Neural progenitor cell (in vitro differentiated cells): ENCODE data around the gene MACROD2.

ENCODE experiments used
- EZH2 ChIP-seq: fragments of 200-600 bp; sonication (generic); IDR thresholded peaks from 2 replicates; pipeline ENCODE4 v1.6.1; 2017; ENCODE audit warnings: antibody characterized with exemption, mild to moderate bottlenecking, moderate library complexity
- EZH2phosphoT487 ChIP-seq: fragments of 200-600 bp; sonication (generic); IDR thresholded peaks from 2 replicates; pipeline ENCODE4 v1.6.1; 2017; ENCODE audit warnings: antibody characterized with exemption
- TF ChIP-seq, protein P1 (sequence below): fragments of 200-600 bp; sonication (generic); IDR thresholded peaks from 2 replicates; pipeline ENCODE4 v1.5.1; 2017; ENCODE audit warnings: antibody characterized with exemption, mild to moderate bottlenecking

- TF ChIP-seq EZH2phosphoT487 (no peak), EZH2 (no peak)
- TF ChIP-seq, protein P1, sequence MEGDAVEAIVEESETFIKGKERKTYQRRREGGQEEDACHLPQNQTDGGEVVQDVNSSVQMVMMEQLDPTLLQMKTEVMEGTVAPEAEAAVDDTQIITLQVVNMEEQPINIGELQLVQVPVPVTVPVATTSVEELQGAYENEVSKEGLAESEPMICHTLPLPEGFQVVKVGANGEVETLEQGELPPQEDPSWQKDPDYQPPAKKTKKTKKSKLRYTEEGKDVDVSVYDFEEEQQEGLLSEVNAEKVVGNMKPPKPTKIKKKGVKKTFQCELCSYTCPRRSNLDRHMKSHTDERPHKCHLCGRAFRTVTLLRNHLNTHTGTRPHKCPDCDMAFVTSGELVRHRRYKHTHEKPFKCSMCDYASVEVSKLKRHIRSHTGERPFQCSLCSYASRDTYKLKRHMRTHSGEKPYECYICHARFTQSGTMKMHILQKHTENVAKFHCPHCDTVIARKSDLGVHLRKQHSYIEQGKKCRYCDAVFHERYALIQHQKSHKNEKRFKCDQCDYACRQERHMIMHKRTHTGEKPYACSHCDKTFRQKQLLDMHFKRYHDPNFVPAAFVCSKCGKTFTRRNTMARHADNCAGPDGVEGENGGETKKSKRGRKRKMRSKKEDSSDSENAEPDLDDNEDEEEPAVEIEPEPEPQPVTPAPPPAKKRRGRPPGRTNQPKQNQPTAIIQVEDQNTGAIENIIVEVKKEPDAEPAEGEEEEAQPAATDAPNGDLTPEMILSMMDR, result no peak
Observed at GRCh38 chr20:16028923-16029322, 2033.6 kb downstream of the MACROD2 start.
